ENCODE measurements around the gene C1orf167.

DNA sequence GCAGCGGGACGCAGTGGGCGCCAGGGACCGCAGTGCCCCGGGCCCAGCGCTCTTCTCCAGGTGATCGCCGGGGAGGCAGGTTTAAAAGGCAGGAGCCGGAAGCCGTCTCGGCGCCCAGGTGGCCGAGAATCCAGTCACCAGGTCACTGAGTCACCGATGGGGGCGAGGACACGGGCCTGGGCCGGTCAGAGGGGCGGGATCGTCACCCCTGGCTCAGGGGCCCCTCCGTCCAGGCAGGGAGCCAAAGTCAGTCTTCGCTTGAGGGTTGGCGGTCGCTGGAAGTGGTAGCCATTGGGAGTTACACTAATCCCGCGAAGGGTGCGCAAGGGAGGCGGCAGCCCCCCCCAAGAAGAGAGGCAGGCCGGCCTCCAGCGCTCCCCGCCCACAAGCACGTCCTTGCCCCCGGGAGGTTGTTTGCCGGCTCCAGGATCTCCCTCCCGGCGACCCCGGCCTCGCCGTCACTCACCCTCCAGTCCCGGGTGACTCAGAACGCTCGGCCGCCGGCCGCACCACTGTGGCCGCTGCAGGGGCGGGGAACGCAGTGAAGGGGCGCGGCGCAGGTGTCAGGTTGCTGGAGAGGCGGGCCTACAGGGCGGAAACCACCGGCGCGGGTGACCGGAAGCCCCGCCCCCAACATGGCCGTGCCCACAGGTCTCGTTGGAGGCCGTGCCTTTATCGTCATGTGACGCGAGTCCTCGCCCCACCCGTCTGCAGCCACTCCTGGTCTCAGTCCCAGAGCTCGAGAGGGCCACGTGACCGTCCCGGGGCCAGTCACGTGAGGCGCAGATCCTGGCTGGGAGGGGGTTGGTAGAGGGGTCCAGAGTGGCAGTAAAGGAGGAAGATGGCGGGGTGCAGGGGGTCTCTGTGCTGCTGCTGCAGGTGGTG, 43.7 kb downstream of the C1orf167 start, which contains the start of the genes CLCN6 and MTHFR:
- TF ChIP-seq CTCF (IDR thresholded peaks at IDR 0.05; ENCODE audit: low read length) (no peak), EZH2 (IDR thresholded peaks at IDR 0.05; ENCODE audit: borderline replicate concordance, low read length) (no peak)
